ENCODE data around the gene PEAK3. TPM values are rescaled to one million over a fixed set of nuclear protein-coding genes. Genes with fewer than 3 reads are reported as not detected.
A peak's percentile ranks its signal among the peaks of the same experiment; 100 is the strongest.

PEAK3 gene
- total and polyA plus RNA-seq, 9 of the 15 experiments (the other 6 are each of a cell fraction or from before 2014, with no cell fraction given) = 0.07 to 0.40 TPM; not detected in 7

DNA sequence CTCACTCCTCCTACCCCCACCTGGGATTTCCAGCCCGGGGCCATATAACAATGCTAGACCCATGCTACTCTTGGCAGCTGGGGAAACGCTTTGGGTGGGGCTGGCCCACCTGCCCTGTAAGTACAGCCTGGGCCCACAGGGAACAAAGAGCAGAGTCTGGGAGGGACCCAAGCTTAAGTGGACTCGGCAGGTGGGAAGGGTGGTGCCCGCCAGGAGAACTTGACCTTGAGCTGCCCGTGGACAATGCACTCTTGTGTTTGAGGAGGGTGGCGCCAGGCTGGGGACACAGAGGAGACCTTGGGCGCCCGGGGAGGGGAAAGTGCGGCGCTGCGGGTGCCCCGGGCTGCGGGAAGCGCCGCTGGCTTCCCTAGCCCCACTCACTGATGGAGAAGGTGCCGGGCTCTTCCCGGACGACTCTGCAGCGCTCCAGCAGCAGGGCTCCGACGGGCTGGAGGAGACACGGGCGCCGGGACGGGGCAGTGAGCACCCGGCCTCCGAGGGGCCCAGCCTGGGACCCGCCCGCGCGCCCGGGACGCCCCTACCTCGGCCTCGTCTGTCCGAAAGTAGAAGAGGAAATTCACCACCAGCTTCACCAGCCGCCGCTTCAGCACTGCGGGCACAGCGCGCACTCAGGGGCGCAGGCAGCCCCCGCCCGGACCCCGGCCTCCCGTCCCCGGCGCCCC, 46.5 kb downstream of the PEAK3 start (continued):
- TF ChIP-seq JUN (IDR thresholded peaks at IDR 0.05; ENCODE audit: borderline replicate concordance, low read depth, low read length) (no peak), JUN (CRISPR knock-in tag; IDR thresholded peaks at IDR 0.05; ENCODE audit: borderline replicate concordance) (0 out of 2 replicates have a peak, but pooled peaks have one; percentile 24), ELF2 (CRISPR knock-in tag; IDR thresholded peaks at IDR 0.05) (no peak), ZNF143 (CRISPR knock-in tag; IDR thresholded peaks at IDR 0.05) (no peak), MAFF (IDR thresholded peaks at IDR 0.05; ENCODE audit: low read length) (no peak), CREB3 (tag; conservative IDR thresholded peaks at IDR 0.05; ENCODE audit: low read depth) (no peak), EHMT2 (IDR thresholded peaks at IDR 0.05) (no peak), WHSC1 (IDR thresholded peaks at IDR 0.05; ENCODE audit: low read length) (no peak), ZNF174 (CRISPR knock-in tag; IDR thresholded peaks at IDR 0.05) (no peak), NCOA1 (IDR thresholded peaks at IDR 0.05; ENCODE audit: low read depth) (no peak), HNRNPUL1 (IDR thresholded peaks at IDR 0.05; ENCODE audit: low read length) (no peak), XRCC4 (IDR thresholded peaks at IDR 0.05; ENCODE audit: extremely low read depth, insufficient read depth, insufficient read length) (no peak), ZNF398 (CRISPR knock-in tag; IDR thresholded peaks at IDR 0.05) (no peak), ATF7 (IDR thresholded peaks at IDR 0.05) (no peak), CREB1 (IDR thresholded peaks at IDR 0.05) (no peak), CREB1 (CRISPR knock-in tag; IDR thresholded peaks at IDR 0.05) (no peak)
- TF ChIP-seq, protein P1, sequence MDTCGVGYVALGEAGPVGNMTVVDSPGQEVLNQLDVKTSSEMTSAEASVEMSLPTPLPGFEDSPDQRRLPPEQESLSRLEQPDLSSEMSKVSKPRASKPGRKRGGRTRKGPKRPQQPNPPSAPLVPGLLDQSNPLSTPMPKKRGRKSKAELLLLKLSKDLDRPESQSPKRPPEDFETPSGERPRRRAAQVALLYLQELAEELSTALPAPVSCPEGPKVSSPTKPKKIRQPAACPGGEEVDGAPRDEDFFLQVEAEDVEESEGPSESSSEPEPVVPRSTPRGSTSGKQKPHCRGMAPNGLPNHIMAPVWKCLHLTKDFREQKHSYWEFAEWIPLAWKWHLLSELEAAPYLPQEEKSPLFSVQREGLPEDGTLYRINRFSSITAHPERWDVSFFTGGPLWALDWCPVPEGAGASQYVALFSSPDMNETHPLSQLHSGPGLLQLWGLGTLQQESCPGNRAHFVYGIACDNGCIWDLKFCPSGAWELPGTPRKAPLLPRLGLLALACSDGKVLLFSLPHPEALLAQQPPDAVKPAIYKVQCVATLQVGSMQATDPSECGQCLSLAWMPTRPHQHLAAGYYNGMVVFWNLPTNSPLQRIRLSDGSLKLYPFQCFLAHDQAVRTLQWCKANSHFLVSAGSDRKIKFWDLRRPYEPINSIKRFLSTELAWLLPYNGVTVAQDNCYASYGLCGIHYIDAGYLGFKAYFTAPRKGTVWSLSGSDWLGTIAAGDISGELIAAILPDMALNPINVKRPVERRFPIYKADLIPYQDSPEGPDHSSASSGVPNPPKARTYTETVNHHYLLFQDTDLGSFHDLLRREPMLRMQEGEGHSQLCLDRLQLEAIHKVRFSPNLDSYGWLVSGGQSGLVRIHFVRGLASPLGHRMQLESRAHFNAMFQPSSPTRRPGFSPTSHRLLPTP (IDR thresholded peaks at IDR 0.05; ENCODE audit: borderline replicate concordance, extremely low read depth, insufficient read length) = no peak
- TF ChIP-seq, protein P2, sequence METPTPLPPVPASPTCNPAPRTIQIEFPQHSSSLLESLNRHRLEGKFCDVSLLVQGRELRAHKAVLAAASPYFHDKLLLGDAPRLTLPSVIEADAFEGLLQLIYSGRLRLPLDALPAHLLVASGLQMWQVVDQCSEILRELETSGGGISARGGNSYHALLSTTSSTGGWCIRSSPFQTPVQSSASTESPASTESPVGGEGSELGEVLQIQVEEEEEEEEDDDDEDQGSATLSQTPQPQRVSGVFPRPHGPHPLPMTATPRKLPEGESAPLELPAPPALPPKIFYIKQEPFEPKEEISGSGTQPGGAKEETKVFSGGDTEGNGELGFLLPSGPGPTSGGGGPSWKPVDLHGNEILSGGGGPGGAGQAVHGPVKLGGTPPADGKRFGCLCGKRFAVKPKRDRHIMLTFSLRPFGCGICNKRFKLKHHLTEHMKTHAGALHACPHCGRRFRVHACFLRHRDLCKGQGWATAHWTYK (CRISPR knock-in tag; IDR thresholded peaks at IDR 0.05) = 0 out of 2 replicates have a peak, but pooled peaks have one; percentile 32
- TF ChIP-seq, protein P3, sequence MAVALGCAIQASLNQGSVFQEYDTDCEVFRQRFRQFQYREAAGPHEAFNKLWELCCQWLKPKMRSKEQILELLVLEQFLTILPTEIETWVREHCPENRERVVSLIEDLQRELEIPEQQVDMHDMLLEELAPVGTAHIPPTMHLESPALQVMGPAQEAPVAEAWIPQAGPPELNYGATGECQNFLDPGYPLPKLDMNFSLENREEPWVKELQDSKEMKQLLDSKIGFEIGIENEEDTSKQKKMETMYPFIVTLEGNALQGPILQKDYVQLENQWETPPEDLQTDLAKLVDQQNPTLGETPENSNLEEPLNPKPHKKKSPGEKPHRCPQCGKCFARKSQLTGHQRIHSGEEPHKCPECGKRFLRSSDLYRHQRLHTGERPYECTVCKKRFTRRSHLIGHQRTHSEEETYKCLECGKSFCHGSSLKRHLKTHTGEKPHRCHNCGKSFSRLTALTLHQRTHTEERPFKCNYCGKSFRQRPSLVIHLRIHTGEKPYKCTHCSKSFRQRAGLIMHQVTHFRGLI (CRISPR knock-in tag; IDR thresholded peaks at IDR 0.05) = no peak
